Upper lobe of right lung (tissue), 1 donor: Measurements from ENCODE around the gene DYNLT2B. TPM values are rescaled to one million over a fixed set of nuclear protein-coding genes. Genes with fewer than 3 reads are reported as not detected.

Source experiments
- ATAC-seq: fragments of 200-7000 bp; cut with Tn5 transposase; one replicate; pipeline ENCODE4 v1.9.1; 2020; ENCODE audit warnings: mild to moderate bottlenecking, moderate library complexity
- DNase-seq: peaks from one replicate; pipeline ENCODE4 v3.0.0-alpha.2; 2020
- H3K27ac ChIP-seq: fragments of 200-600 bp; one replicate; pipeline ENCODE4 v1.8.0; 2022
- H3K27me3 ChIP-seq: fragments of 200-600 bp; one replicate; pipeline ENCODE4 v1.8.0; 2022; ENCODE audit warnings: mild to moderate bottlenecking
- H3K36me3 ChIP-seq: fragments of 200-600 bp; one replicate; pipeline ENCODE4 v1.8.0; 2022
- H3K4me1 ChIP-seq: fragments of 200-600 bp; one replicate; pipeline ENCODE4 v1.8.0; 2022
- H3K4me3 ChIP-seq: fragments of 200-600 bp; one replicate; pipeline ENCODE4 v1.8.0; 2022; ENCODE audit warnings: mild to moderate bottlenecking
- H3K9me3 ChIP-seq: fragments of 200-600 bp; one replicate; pipeline ENCODE4 v1.8.0; 2022
- CTCF ChIP-seq: fragments of 200-600 bp; IDR thresholded peaks from one replicate; pipeline ENCODE4 v1.8.0; 2022; ENCODE audit warnings: antibody characterized with exemption
- intact Hi-C: fragments of 100-400 bp; cut with DNase I; formaldehyde crosslinking; loops from one replicate; pipeline ENCODE4 v1.11.0; 2022
- total RNA-seq: library from RNA; stranded (reverse); fragmentation: NEBNext Ultra II Directional; extraction: Animal tissue kit (Norgen Biotek cat#: 25700); gene quantifications from one replicate; pipeline ENCODE4 v1.2.1, GENCODE V29; 2021
- donor health status: DM: no; HTN: yes; CAD: no; lungs with severe emphysema.

The DYNLT2B gene
- total RNA-seq, 1 donor from 2014 or later = 2.6 TPM

GRCh38 chr3:196335503-196335948, 17.5 kb upstream of the DYNLT2B start:
- ATAC-seq = no peak
- intact Hi-C loops = no loop called here
- H3K4me3 ChIP-seq = no peak overlapping the region
- H3K27ac ChIP-seq = no peak overlapping the region
- no peaks in the 10 kb centered on the region for H3K27me3 ChIP-seq
- DNase-seq = no peak
- no peaks in the 10 kb centered on the region for H3K36me3 ChIP-seq
- no peak for TF ChIP-seq CTCF
- H3K9me3 ChIP-seq = no peaks in the 10 kb centered on the region
- H3K4me1 ChIP-seq = no peaks in the 10 kb centered on the region

- intact Hi-C loops = no loop called here
- no peak for TF ChIP-seq CTCF
- no peak for ATAC-seq
Observed at GRCh38 chr3:196334982-196335381, 16.9 kb upstream of the DYNLT2B start.

GRCh38 chr3:196332168-196332567, 14.1 kb upstream of the DYNLT2B start:
- no peaks in the 10 kb centered on the region for H3K4me1 ChIP-seq
- no peaks in the 10 kb centered on the region for H3K36me3 ChIP-seq
- no peak for TF ChIP-seq CTCF
- no peak for DNase-seq
- no peaks in the 10 kb centered on the region for H3K9me3 ChIP-seq
- intact Hi-C loops = no loop called here
- no peak overlapping the region for H3K4me3 ChIP-seq
- H3K27me3 ChIP-seq = no peaks in the 10 kb centered on the region
- no peak overlapping the region for H3K27ac ChIP-seq
- ATAC-seq = no peak

More at GRCh38 chr3:196334982-196335381, 16.9 kb upstream of the DYNLT2B start:
- H3K27me3 ChIP-seq = no peaks in the 10 kb centered on the region
- H3K4me1 ChIP-seq = no peaks in the 10 kb centered on the region
- no peaks in the 10 kb centered on the region for H3K9me3 ChIP-seq
- H3K36me3 ChIP-seq = no peaks in the 10 kb centered on the region
- no peak overlapping the region for H3K27ac ChIP-seq
- DNase-seq = no peak
- no peak overlapping the region for H3K4me3 ChIP-seq

- Histone ChIP-seq H3K27me3 (no peaks in the 10 kb centered on the region), H3K9me3 (no peaks in the 10 kb centered on the region), H3K4me3 (no peak overlapping the region), H3K36me3 (no peaks in the 10 kb centered on the region), H3K4me1 (no peaks in the 10 kb centered on the region), H3K27ac (no peak overlapping the region)
- intact Hi-C loops = no loop called here
- no peak for TF ChIP-seq CTCF
- ATAC-seq = no peak
- DNase-seq = no peak
Observed at GRCh38 chr3:196327405-196327804, 9.4 kb upstream of the DYNLT2B start.

- no peaks in the 10 kb centered on the region for H3K27me3 ChIP-seq
- intact Hi-C loops = no loop called here
- H3K4me3 ChIP-seq = no peak overlapping the region
- no peak for ATAC-seq
- H3K36me3 ChIP-seq = no peaks in the 10 kb centered on the region
- H3K4me1 ChIP-seq = no peaks in the 10 kb centered on the region
- no peak overlapping the region for H3K27ac ChIP-seq
- no peaks in the 10 kb centered on the region for H3K9me3 ChIP-seq
- TF ChIP-seq CTCF = no peak
- no peak for DNase-seq
Observed at GRCh38 chr3:196326936-196327335, 8.9 kb upstream of the DYNLT2B start.

- H3K4me3 ChIP-seq = no peak overlapping the region
- H3K36me3 ChIP-seq = no peaks in the 10 kb centered on the region
- H3K27ac ChIP-seq = no peak overlapping the region
- ATAC-seq (no peak), DNase-seq (no peak)
- no peaks in the 10 kb centered on the region for H3K4me1 ChIP-seq
- no peak for TF ChIP-seq CTCF
- H3K9me3 ChIP-seq = no peaks in the 10 kb centered on the region
- intact Hi-C loops = no loop called here
- no peaks in the 10 kb centered on the region for H3K27me3 ChIP-seq
Observed at GRCh38 chr3:196323691-196324090, 5.7 kb upstream of the DYNLT2B start.
